Measurements from ENCODE around the gene MAGI2. TPM values are rescaled to one million over a fixed set of nuclear protein-coding genes. Genes with fewer than 3 reads are reported as not detected.

Gene MAGI2
- total RNA-seq, 1 experiment from 2014 or later: 0.84 TPM

- in situ Hi-C loops (cut with HindIII; ENCODE audit: low pct_unique_long_range_greater_than_20kb, low sequenced_read_pairs): no loop called here
- no peak for DNase-seq (ENCODE audit: low read depth)
These were observed 50.0 kb downstream of the MAGI2 start for GRCh38 chr7:79403451-79403850.

- in situ Hi-C loops (cut with HindIII; ENCODE audit: low pct_unique_long_range_greater_than_20kb, low sequenced_read_pairs): no loop called here
- no peak for DNase-seq (ENCODE audit: low read depth)
These were observed 52.2 kb downstream of the MAGI2 start for GRCh38 chr7:79401254-79401653.

- in situ Hi-C loops (cut with HindIII; ENCODE audit: low pct_unique_long_range_greater_than_20kb, low sequenced_read_pairs): no loop called here
- DNase-seq (ENCODE audit: low read depth): no peak
These were observed 53.2 kb downstream of the MAGI2 start for GRCh38 chr7:79400222-79400621.

GRCh38 chr7:79398138-79398749 is 55.2 kb downstream of the MAGI2 start:
- in situ Hi-C loops (cut with HindIII; ENCODE audit: low pct_unique_long_range_greater_than_20kb, low sequenced_read_pairs): no loop called here
- no peak for DNase-seq (ENCODE audit: low read depth)

- no peak for DNase-seq (ENCODE audit: low read depth)
- in situ Hi-C loops (cut with HindIII; ENCODE audit: low pct_unique_long_range_greater_than_20kb, low sequenced_read_pairs): no loop called here
These were observed 66.6 kb downstream of the MAGI2 start for GRCh38 chr7:79386688-79387422.

- DNase-seq (ENCODE audit: low read depth): no peak
- in situ Hi-C loops (cut with HindIII; ENCODE audit: low pct_unique_long_range_greater_than_20kb, low sequenced_read_pairs): no loop called here
These were observed 71.5 kb downstream of the MAGI2 start for GRCh38 chr7:79381921-79382320.

- no peak for DNase-seq (ENCODE audit: low read depth)
- in situ Hi-C loops (cut with HindIII; ENCODE audit: low pct_unique_long_range_greater_than_20kb, low sequenced_read_pairs): no loop called here
These were observed 76.4 kb downstream of the MAGI2 start for GRCh38 chr7:79377097-79377496.

- no peak for DNase-seq (ENCODE audit: low read depth)
- in situ Hi-C loops (cut with HindIII; ENCODE audit: low pct_unique_long_range_greater_than_20kb, low sequenced_read_pairs): no loop called here
These were observed 77.0 kb downstream of the MAGI2 start for GRCh38 chr7:79376299-79377025.

- in situ Hi-C loops (cut with HindIII; ENCODE audit: low pct_unique_long_range_greater_than_20kb, low sequenced_read_pairs): no loop called here
- DNase-seq (ENCODE audit: low read depth): no peak
These were observed 92.3 kb downstream of the MAGI2 start for GRCh38 chr7:79361214-79361613.

- in situ Hi-C loops (cut with HindIII; ENCODE audit: low pct_unique_long_range_greater_than_20kb, low sequenced_read_pairs): no loop called here
- DNase-seq (ENCODE audit: low read depth): no peak
These were observed 93.6 kb downstream of the MAGI2 start for GRCh38 chr7:79359827-79360226.

GRCh38 chr7:79357101-79357500 is 96.4 kb downstream of the MAGI2 start:
- in situ Hi-C loops (cut with HindIII; ENCODE audit: low pct_unique_long_range_greater_than_20kb, low sequenced_read_pairs): no loop called here
- no peak for DNase-seq (ENCODE audit: low read depth)

GRCh38 chr7:79353720-79354468 is 99.6 kb downstream of the MAGI2 start:
- no peak for DNase-seq (ENCODE audit: low read depth)
- in situ Hi-C loops (cut with HindIII; ENCODE audit: low pct_unique_long_range_greater_than_20kb, low sequenced_read_pairs): no loop called here

GRCh38 chr7:79352323-79352722 is 101.1 kb downstream of the MAGI2 start:
- no peak for DNase-seq (ENCODE audit: low read depth)
- in situ Hi-C loops (cut with HindIII; ENCODE audit: low pct_unique_long_range_greater_than_20kb, low sequenced_read_pairs): no loop called here

GRCh38 chr7:79347351-79347750 is 106.1 kb downstream of the MAGI2 start:
- no peak for DNase-seq (ENCODE audit: low read depth)
- in situ Hi-C loops (cut with HindIII; ENCODE audit: low pct_unique_long_range_greater_than_20kb, low sequenced_read_pairs): no loop called here

GRCh38 chr7:79341902-79342301 is 111.6 kb downstream of the MAGI2 start:
- in situ Hi-C loops (cut with HindIII; ENCODE audit: low pct_unique_long_range_greater_than_20kb, low sequenced_read_pairs): no loop called here
- DNase-seq (ENCODE audit: low read depth): no peak

- no peak for DNase-seq (ENCODE audit: low read depth)
- in situ Hi-C loops (cut with HindIII; ENCODE audit: low pct_unique_long_range_greater_than_20kb, low sequenced_read_pairs): no loop called here
These were observed 113.3 kb downstream of the MAGI2 start for GRCh38 chr7:79340212-79340611.

GRCh38 chr7:79339208-79339925 is 114.1 kb downstream of the MAGI2 start:
- in situ Hi-C loops (cut with HindIII; ENCODE audit: low pct_unique_long_range_greater_than_20kb, low sequenced_read_pairs): no loop called here

GRCh38 chr7:79337717-79338116 is 115.8 kb downstream of the MAGI2 start:
- in situ Hi-C loops (cut with HindIII; ENCODE audit: low pct_unique_long_range_greater_than_20kb, low sequenced_read_pairs): no loop called here
- no peak for DNase-seq (ENCODE audit: low read depth)

More at GRCh38 chr7:79339208-79339925, 114.1 kb downstream of the MAGI2 start:
- DNase-seq (ENCODE audit: low read depth): no peak
